ENCODE results near the gene TTC33. TPM values are rescaled to one million over a fixed set of nuclear protein-coding genes. Genes with fewer than 3 reads are reported as not detected.

TTC33 gene
- total RNA-seq, 2 donors from 2014 or later = 13.5 to 19.3 TPM

GRCh38 chr5:40495237-40495635, 260.5 kb downstream of the TTC33 start:
- Histone ChIP-seq H3K9ac (ENCODE audit: extremely low read depth, low read length, poor library complexity, severe bottlenecking) (no peak overlapping the region), H3K27ac (ENCODE audit: low read depth, low read length) (no peak overlapping the region), H3K4me3 (ENCODE audit: low read length) (no peak overlapping the region), H3K36me3 (ENCODE audit: control insufficient read depth, insufficient read depth, low read length) (no peaks in the 10 kb centered on the region), H3K4me1 (ENCODE audit: control insufficient read depth, insufficient read depth, low read length) (no peaks in the 10 kb centered on the region), H3K27me3 (ENCODE audit: control insufficient read depth, insufficient read depth, low read length, poor library complexity, severe bottlenecking) (no peaks in the 10 kb centered on the region), H3K9me3 (ENCODE audit: control insufficient read depth, low read length) (no peaks in the 10 kb centered on the region)
- DNase-seq = no peak
- H3K4me1 Mint-ChIP-seq = no peaks in the 10 kb centered on the region
- no peaks in the 10 kb centered on the region for H3K36me3 Mint-ChIP-seq (ENCODE audit: low read depth)
- TF ChIP-seq CTCF (conservative IDR thresholded peaks at IDR 0.05) = no peak
- H3K9me3 Mint-ChIP-seq = no peaks in the 10 kb centered on the region
- no peaks in the 10 kb centered on the region for H3K27me3 Mint-ChIP-seq (ENCODE audit: insufficient read depth)
- H3K4me3 Mint-ChIP-seq = no peak overlapping the region
- no peak overlapping the region for H3K27ac Mint-ChIP-seq
- 85 to 100% methylated on average over 2 to 3 of the region's 3 CpGs for WGBS, 2 experiments (ENCODE audit: insufficient coverage in 1 of 2, insufficient read length in 1 of 2)

- no peaks in the 10 kb centered on the region for H3K36me3 ChIP-seq (ENCODE audit: control insufficient read depth, insufficient read depth, low read length)
- no peak for TF ChIP-seq CTCF (conservative IDR thresholded peaks at IDR 0.05)
- no peak overlapping the region for H3K4me3 Mint-ChIP-seq
- H3K27me3 ChIP-seq (ENCODE audit: control insufficient read depth, insufficient read depth, low read length, poor library complexity, severe bottlenecking) = no peaks in the 10 kb centered on the region
- no peaks in the 10 kb centered on the region for H3K9me3 Mint-ChIP-seq
- no peaks in the 10 kb centered on the region for H3K36me3 Mint-ChIP-seq (ENCODE audit: low read depth)
- DNase-seq = no peak
- H3K27ac ChIP-seq (ENCODE audit: low read depth, low read length) = no peak overlapping the region
- H3K4me1 Mint-ChIP-seq = no peaks in the 10 kb centered on the region
- no peaks in the 10 kb centered on the region for H3K9me3 ChIP-seq (ENCODE audit: control insufficient read depth, low read length)
- WGBS, 2 experiments (ENCODE audit: insufficient coverage in 1 of 2, insufficient read length in 1 of 2) = 82 to 100% methylated on average over 1 to 3 of the region's 4 CpGs
- no peak overlapping the region for H3K4me3 ChIP-seq (ENCODE audit: low read length)
- H3K9ac ChIP-seq (ENCODE audit: extremely low read depth, low read length, poor library complexity, severe bottlenecking) = no peak overlapping the region
- H3K27me3 Mint-ChIP-seq (ENCODE audit: insufficient read depth) = no peaks in the 10 kb centered on the region
- no peaks in the 10 kb centered on the region for H3K4me1 ChIP-seq (ENCODE audit: control insufficient read depth, insufficient read depth, low read length)
- H3K27ac Mint-ChIP-seq = no peak overlapping the region
Observed at GRCh38 chr5:40494631-40495236, 261.0 kb downstream of the TTC33 start.

GRCh38 chr5:40492056-40492455, 263.7 kb downstream of the TTC33 start:
- Histone ChIP-seq H3K9me3 (ENCODE audit: control insufficient read depth, low read length) (no peaks in the 10 kb centered on the region), H3K4me3 (ENCODE audit: low read length) (no peak overlapping the region), H3K27me3 (ENCODE audit: control insufficient read depth, insufficient read depth, low read length, poor library complexity, severe bottlenecking) (no peaks in the 10 kb centered on the region), H3K4me1 (ENCODE audit: control insufficient read depth, insufficient read depth, low read length) (no peaks in the 10 kb centered on the region), H3K9ac (ENCODE audit: extremely low read depth, low read length, poor library complexity, severe bottlenecking) (no peak overlapping the region), H3K27ac (ENCODE audit: low read depth, low read length) (no peak overlapping the region), H3K36me3 (ENCODE audit: control insufficient read depth, insufficient read depth, low read length) (no peaks in the 10 kb centered on the region)
- TF ChIP-seq CTCF (conservative IDR thresholded peaks at IDR 0.05) = no peak
- Mint-ChIP-seq H3K4me1 (no peaks in the 10 kb centered on the region), H3K9me3 (no peaks in the 10 kb centered on the region), H3K27me3 (ENCODE audit: insufficient read depth) (no peaks in the 10 kb centered on the region), H3K36me3 (ENCODE audit: low read depth) (no peaks in the 10 kb centered on the region), H3K27ac (no peak overlapping the region), H3K4me3 (no peak overlapping the region)
- WGBS, 2 experiments (ENCODE audit: insufficient coverage in 1 of 2, insufficient read length in 1 of 2) = 90 to 100% methylated on average over 1 of the region's 1 CpG
- DNase-seq = no peak

All from endodermal cell (in vitro differentiated cells).